CD4-positive, alpha-beta memory T cell (primary cell): ENCODE measurements around the gene ZNF652. TPM values are rescaled to one million over a fixed set of nuclear protein-coding genes. Genes with fewer than 3 reads are reported as not detected.

ENCODE experiments used
- CTCF ChIA-PET: fragments of 350-600 bp; sonication (Branson Sonifier 250); formaldehyde crosslinking; loops from one replicate; lab custom pipeline; 2021; ENCODE audit warnings: inconsistent platforms; ENCODE audit not compliant: partially characterized antibody; lab: Charles Lee
- POLR2A ChIA-PET: fragments of 350-600 bp; sonication (Branson Sonifier 250); formaldehyde crosslinking; loops from one replicate; lab custom pipeline; 2021; ENCODE audit not compliant: partially characterized antibody; lab: Charles Lee
- DNase-seq, 5 donors: peaks; one replicate each; pipeline versions ENCODE4 v3.0.0 to v3.0.0-alpha.2; 2020 to 2022; ENCODE audit warnings: mixed read lengths in 1 of 5
- H3K27ac ChIP-seq: one replicate; pipeline ENCODE4 v1.7.0; 2013; ENCODE audit warnings: low read depth, low read length
- H3K27me3 ChIP-seq: 2 replicates; pipeline ENCODE4 v1.7.0; 2013; ENCODE audit warnings: mild to moderate bottlenecking, low read length, moderate library complexity; ENCODE audit not compliant: insufficient read depth
- H3K36me3 ChIP-seq: 2 replicates; pipeline ENCODE4 v1.7.0; 2013; ENCODE audit warnings: mild to moderate bottlenecking, low read length, moderate library complexity; ENCODE audit not compliant: insufficient read depth
- H3K4me1 ChIP-seq: 2 replicates; pipeline ENCODE4 v1.7.0; 2013; ENCODE audit warnings: mild to moderate bottlenecking, low read length, moderate library complexity; ENCODE audit not compliant: insufficient read depth
- H3K4me3 ChIP-seq, 2 donors: one replicate each; pipeline ENCODE4 v1.7.0; 2013; ENCODE audit warnings: low read length in 2 of 2, mild to moderate bottlenecking in 1 of 2
- H3K9me3 ChIP-seq, 2 donors: one replicate each; pipeline ENCODE4 v1.7.0; 2013; ENCODE audit warnings: low read length in 2 of 2, control low read depth in 1 of 2; ENCODE audit not compliant: control insufficient read depth in 1 of 2
- H3K27ac Mint-ChIP-seq, 7 donors: one replicate each; pipeline ENCODE4 v1.8.0; 2020 to 2021; ENCODE audit warnings: mixed read lengths in 7 of 7, mild to moderate bottlenecking in 6 of 7, inconsistent platforms in 3 of 7, moderate library complexity in 3 of 7
- H3K27me3 Mint-ChIP-seq, 2 donors: one replicate each; pipeline ENCODE4 v1.8.0; 2020 to 2021; ENCODE audit warnings: mixed read lengths in 2 of 2
- H3K36me3 Mint-ChIP-seq, 2 donors: one replicate each; pipeline ENCODE4 v1.8.0; 2020 to 2021; ENCODE audit warnings: mixed read lengths in 2 of 2, inconsistent platforms in 1 of 2, mild to moderate bottlenecking in 1 of 2
- H3K4me1 Mint-ChIP-seq, 4 donors: one replicate each; pipeline ENCODE4 v1.8.0; 2020 to 2021; ENCODE audit warnings: mixed read lengths in 4 of 4, mild to moderate bottlenecking in 1 of 4
- H3K4me3 Mint-ChIP-seq, 8 donors: one replicate each; pipeline ENCODE4 v1.8.0; 2020 to 2021; ENCODE audit warnings: mixed read lengths in 8 of 8, mild to moderate bottlenecking in 7 of 8, moderate library complexity in 6 of 8, inconsistent platforms in 3 of 8
- H3K9me3 Mint-ChIP-seq, 8 donors: one replicate each; pipeline ENCODE4 v1.8.0; 2020 to 2021; ENCODE audit warnings: mixed read lengths in 8 of 8, mild to moderate bottlenecking in 5 of 8, inconsistent platforms in 3 of 8, moderate library complexity in 1 of 8
- intact Hi-C: fragments of 100-400 bp; cut with micrococcal nuclease; formaldehyde crosslinking; loops from one replicate; pipeline ENCODE4 v1.15.1; 2023
- polyA plus RNA-seq, 2 donors: library from polyadenylated mRNA; unstranded; fragments of 300-500 nt; fragmentation: Illumina TruSeq; gene quantifications; one replicate each; pipeline ENCODE4 v1.2.3, GENCODE V29; 2021
- total RNA-seq, 2 experiments: library from RNA; stranded (reverse); gene quantifications; one replicate each; pipeline ENCODE4 v1.2.3, GENCODE V29; 2021

Gene ZNF652
- total and polyA plus RNA-seq, 4 experiments from 2014 or later, result 13.1 to 68.6 (median 46.3) TPM

DNA sequence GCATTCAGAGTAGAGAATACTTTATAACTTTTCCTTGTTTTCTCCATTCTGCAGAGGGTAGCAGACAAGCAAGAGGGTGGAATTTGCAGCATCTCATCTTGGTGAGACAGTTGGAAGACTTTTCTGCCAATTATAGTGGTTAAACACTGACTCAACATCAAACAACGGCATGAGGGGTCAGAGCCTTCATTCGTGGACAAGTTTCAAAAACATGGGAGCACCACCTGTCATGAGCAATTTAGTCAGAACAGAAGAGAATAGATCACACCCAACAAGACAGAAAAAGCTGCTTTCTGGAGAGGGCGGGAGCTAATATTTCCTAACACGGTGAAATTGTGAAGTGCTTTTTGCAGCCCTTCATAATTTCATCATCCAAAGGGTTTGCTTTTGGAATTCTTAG is 17.9 kb upstream of the ZNF652 start:
- Histone ChIP-seq H3K36me3 (no peaks in the 10 kb centered on the region), H3K4me3 (no peak overlapping the region), H3K27ac (no peak overlapping the region), H3K9me3 (no peaks in the 10 kb centered on the region), H3K27me3 (no peaks in the 10 kb centered on the region), H3K4me1 (no peaks in the 10 kb centered on the region)
- H3K36me3 Mint-ChIP-seq, result peaks cover 0 to 16% of the 10 kb centered on the region in 2 donors
- CTCF ChIA-PET, result interaction anchor here (0.6 kb wide), 1 partner anchor 200 kb away, joined by 3 read pairs; no protein-coding TSS in a partner anchor
- H3K4me3 Mint-ChIP-seq, result no peak overlapping the region
- POLR2A ChIA-PET, result no interaction called here
- no peak overlapping the region for H3K27ac Mint-ChIP-seq
- H3K9me3 Mint-ChIP-seq, result no peaks in the 10 kb centered on the region
- no peaks in the 10 kb centered on the region for H3K27me3 Mint-ChIP-seq
- DNase-seq, result no peak
- intact Hi-C loops, result no loop called here
- peaks cover 0 to 5% (median 2%) of the 10 kb centered on the region in 4 donors for H3K4me1 Mint-ChIP-seq

GRCh38 chr17:49378311-49378710 is 16.3 kb upstream of the ZNF652 start:
- CTCF ChIA-PET, result interaction anchor here (0.6 to 3.8 kb wide), 3 partner anchors 10 to 19 kb away, joined by 3 to 16 read pairs (median 3); no protein-coding TSS in a partner anchor
- Histone ChIP-seq H3K36me3 (no peaks in the 10 kb centered on the region), H3K27ac (no peak overlapping the region), H3K4me1 (no peaks in the 10 kb centered on the region), H3K4me3 (no peak overlapping the region), H3K9me3 (no peaks in the 10 kb centered on the region), H3K27me3 (no peaks in the 10 kb centered on the region)
- Mint-ChIP-seq H3K9me3 (no peaks in the 10 kb centered on the region), H3K36me3 (peaks cover 0 to 16% of the 10 kb centered on the region in 2 donors), H3K27ac (peak overlapping the region in 1 of 7 donors; percentile 39), H3K4me3 (no peak overlapping the region), H3K4me1 (peaks cover 0 to 3% (median 0%) of the 10 kb centered on the region in 4 donors), H3K27me3 (no peaks in the 10 kb centered on the region)
- intact Hi-C loops, result no loop called here
- POLR2A ChIA-PET, result interaction anchor here (1.0 kb wide), 1 partner anchor 10 kb away, joined by 3 read pairs; no protein-coding TSS in a partner anchor
- no peak for DNase-seq

DNA sequence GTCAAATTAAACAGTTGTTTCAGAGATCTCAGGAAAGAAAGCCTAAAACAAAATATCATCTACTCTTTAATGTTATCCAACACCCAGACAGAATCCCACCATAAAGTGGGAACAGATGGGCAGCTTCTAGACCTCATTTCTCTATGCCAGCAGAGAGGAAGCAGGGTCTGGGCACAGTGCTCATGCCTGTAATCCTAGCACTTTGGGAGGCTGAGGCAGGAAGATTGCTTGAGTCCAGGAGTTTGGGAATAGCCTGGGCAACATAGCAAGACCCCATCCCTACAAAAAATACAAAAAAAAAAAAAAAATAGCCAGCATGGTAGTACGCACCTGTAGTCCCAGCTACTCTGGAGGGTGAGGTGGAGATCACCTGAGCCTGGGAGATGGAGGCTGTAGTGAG is 13.5 kb upstream of the ZNF652 start:
- H3K27ac ChIP-seq, result no peak overlapping the region
- no peaks in the 10 kb centered on the region for H3K27me3 ChIP-seq
- intact Hi-C loops, result no loop called here
- POLR2A ChIA-PET, result interaction anchor here (1.8 kb wide), 1 partner anchor 15 kb away, joined by 4 read pairs; no protein-coding TSS in a partner anchor
- CTCF ChIA-PET, result interaction anchor here (0.6 to 1.5 kb wide), 2 partner anchors 13 to 39 kb away, joined by 3 read pairs; no protein-coding TSS in a partner anchor
- Mint-ChIP-seq H3K4me3 (no peak overlapping the region), H3K36me3 (peaks cover 0 to 21% of the 10 kb centered on the region in 2 donors), H3K27me3 (no peaks in the 10 kb centered on the region), H3K4me1 (peaks cover 0 to 3% (median 0%) of the 10 kb centered on the region in 4 donors), H3K27ac (no peak overlapping the region), H3K9me3 (no peaks in the 10 kb centered on the region)
- H3K9me3 ChIP-seq, result no peaks in the 10 kb centered on the region
- no peaks in the 10 kb centered on the region for H3K4me1 ChIP-seq
- no peaks in the 10 kb centered on the region for H3K36me3 ChIP-seq
- no peak overlapping the region for H3K4me3 ChIP-seq
- DNase-seq, result no peak

DNA sequence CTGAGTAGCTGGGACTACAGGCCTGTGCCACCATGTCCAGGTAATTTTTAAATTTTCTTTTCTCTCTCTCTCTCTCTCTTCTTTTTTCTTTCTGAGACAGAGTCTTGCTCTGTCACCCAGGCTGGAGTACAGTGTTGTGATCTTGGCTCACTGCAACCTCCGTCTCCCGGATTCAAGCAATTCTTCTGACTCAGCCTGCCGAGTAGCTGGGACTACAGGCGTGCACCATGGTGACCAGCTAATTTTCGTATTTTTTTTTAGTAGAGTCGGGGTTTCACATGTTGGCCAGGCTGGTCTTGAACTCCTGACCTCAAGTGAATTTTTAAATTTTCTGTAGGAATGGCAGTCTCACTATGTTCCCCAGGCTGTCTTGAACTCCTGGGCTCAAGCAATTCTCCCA is 11.1 kb upstream of the ZNF652 start:
- Mint-ChIP-seq H3K4me3 (no peak overlapping the region), H3K36me3 (peaks cover 3 to 7% of the 10 kb centered on the region in 2 donors), H3K4me1 (peaks cover 3 to 5% (median 4%) of the 10 kb centered on the region in 4 donors), H3K27ac (no peak overlapping the region), H3K27me3 (no peaks in the 10 kb centered on the region), H3K9me3 (no peaks in the 10 kb centered on the region)
- no peaks in the 10 kb centered on the region for H3K9me3 ChIP-seq
- H3K4me3 ChIP-seq, result no peak overlapping the region
- no peaks in the 10 kb centered on the region for H3K27me3 ChIP-seq
- H3K4me1 ChIP-seq, result no peaks in the 10 kb centered on the region
- POLR2A ChIA-PET, result no interaction called here
- intact Hi-C loops, result no loop called here
- no peak overlapping the region for H3K27ac ChIP-seq
- CTCF ChIA-PET, result interaction anchor here (1.1 kb wide), 1 partner anchor 26 kb away, joined by 3 read pairs; no protein-coding TSS in a partner anchor
- H3K36me3 ChIP-seq, result no peaks in the 10 kb centered on the region
- no peak for DNase-seq

- H3K27ac ChIP-seq, result no peak overlapping the region
- Mint-ChIP-seq H3K4me3 (no peak overlapping the region), H3K36me3 (peaks cover 3 to 7% of the 10 kb centered on the region in 2 donors), H3K27me3 (no peaks in the 10 kb centered on the region), H3K4me1 (peaks cover 3 to 7% (median 4%) of the 10 kb centered on the region in 4 donors), H3K9me3 (no peaks in the 10 kb centered on the region), H3K27ac (peak overlapping the region in 1 of 7 donors; percentile 30)
- no peak overlapping the region for H3K4me3 ChIP-seq
- intact Hi-C loops, result no loop called here
- no peaks in the 10 kb centered on the region for H3K9me3 ChIP-seq
- H3K27me3 ChIP-seq, result no peaks in the 10 kb centered on the region
- ChIA-PET POLR2A (no interaction called here), CTCF (interaction anchor here (7.3 kb wide), 1 partner anchor 55 kb away, joined by 170 read pairs; no protein-coding TSS in a partner anchor)
- H3K36me3 ChIP-seq, result no peaks in the 10 kb centered on the region
- DNase-seq, result no peak
- no peaks in the 10 kb centered on the region for H3K4me1 ChIP-seq
These were observed 10.4 kb upstream of the ZNF652 start for GRCh38 chr17:49372425-49372824.

- Histone ChIP-seq H3K9me3 (no peaks in the 10 kb centered on the region), H3K36me3 (no peaks in the 10 kb centered on the region), H3K4me3 (no peak overlapping the region), H3K27ac (no peak overlapping the region), H3K27me3 (no peaks in the 10 kb centered on the region), H3K4me1 (no peaks in the 10 kb centered on the region)
- Mint-ChIP-seq H3K27ac (no peak overlapping the region), H3K9me3 (no peaks in the 10 kb centered on the region), H3K27me3 (no peaks in the 10 kb centered on the region), H3K4me3 (no peak overlapping the region), H3K36me3 (peaks cover 3 to 7% of the 10 kb centered on the region in 2 donors), H3K4me1 (peaks cover 5 to 10% (median 7%) of the 10 kb centered on the region in 4 donors)
- no peak for DNase-seq
- POLR2A ChIA-PET, result interaction anchor here (1.6 kb wide), 1 partner anchor 17 kb away, joined by 4 read pairs; no protein-coding TSS in a partner anchor
- CTCF ChIA-PET, result interaction anchor here (7.3 to 9.3 kb wide), 3 partner anchors 21 to 54 kb away, joined by 69 to 199 read pairs (median 170); no protein-coding TSS in a partner anchor
- intact Hi-C loops, result no loop called here
These were observed 9.2 kb upstream of the ZNF652 start for GRCh38 chr17:49370971-49371834.

DNA sequence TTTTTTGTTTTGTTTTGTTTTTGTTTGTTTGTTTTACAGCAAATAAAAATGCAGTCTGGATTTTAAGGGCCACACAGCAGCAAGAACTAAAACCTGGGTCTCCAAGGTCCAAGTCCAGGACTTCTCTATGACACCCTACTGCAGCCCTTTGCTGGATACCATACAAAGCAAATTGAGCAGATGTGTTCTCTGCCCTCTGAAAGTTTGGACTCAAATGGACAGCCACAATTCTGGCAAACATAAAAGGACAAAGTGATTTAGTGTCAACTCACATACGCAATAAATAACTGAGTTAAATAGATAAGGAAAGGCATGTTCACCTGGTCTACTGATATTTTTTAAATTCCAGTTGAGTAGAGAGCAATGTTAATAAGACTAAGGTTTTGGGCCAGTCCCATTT is 7.7 kb upstream of the ZNF652 start:
- Histone ChIP-seq H3K27me3 (no peaks in the 10 kb centered on the region), H3K9me3 (no peaks in the 10 kb centered on the region), H3K27ac (no peak overlapping the region), H3K4me3 (no peak overlapping the region), H3K4me1 (peaks cover 14% of the 10 kb centered on the region), H3K36me3 (no peaks in the 10 kb centered on the region)
- no peak overlapping the region for H3K4me3 Mint-ChIP-seq
- no peak overlapping the region for H3K27ac Mint-ChIP-seq
- H3K9me3 Mint-ChIP-seq, result no peaks in the 10 kb centered on the region
- intact Hi-C loops, result no loop called here
- DNase-seq, result no peak
- peaks cover 4 to 6% of the 10 kb centered on the region in 2 donors for H3K36me3 Mint-ChIP-seq
- ChIA-PET POLR2A (no interaction called here), CTCF (interaction anchor here (0.8 to 9.3 kb wide), 14 partner anchors 8 to 189 kb away, joined by 3 to 199 read pairs (median 9); no protein-coding TSS in a partner anchor)
- no peaks in the 10 kb centered on the region for H3K27me3 Mint-ChIP-seq
- H3K4me1 Mint-ChIP-seq, result peaks cover 9 to 19% (median 17%) of the 10 kb centered on the region in 4 donors
